HG02973 (cell line): ENCODE data around the gene TOPAZ1.

Experiments
- ATAC-seq: cut with Tn5 transposase; IDR thresholded peaks from one replicate; pipeline ENCODE4 v1.9.1; 2021; ENCODE audit warnings: moderate library complexity; ENCODE audit not compliant: unreplicated experiment

The TOPAZ1 gene

DNA sequence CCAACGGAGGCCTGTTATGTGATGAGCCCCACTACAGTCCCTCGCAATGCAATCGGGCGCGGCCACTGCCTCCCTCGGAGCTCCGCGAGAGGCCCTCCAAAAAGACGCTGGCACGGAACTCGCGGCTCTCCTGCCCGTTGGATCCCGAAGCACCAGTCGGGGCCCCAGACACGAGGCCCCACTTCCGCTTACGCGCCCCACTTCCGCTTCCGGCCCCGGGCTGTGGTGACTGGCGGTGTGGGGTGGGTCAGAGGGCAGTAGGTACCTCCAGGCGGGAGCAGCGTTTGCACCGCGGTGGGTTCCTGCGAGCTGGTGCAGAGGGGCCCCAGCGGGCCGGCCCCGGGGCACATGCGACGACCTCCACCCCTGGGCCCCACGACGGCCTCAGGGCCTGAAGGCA, at the start of gene TOPAZ1:
TSS of gene TOPAZ1 (plus strand) at position 181 of the 400 bp plus-strand sequence. CDS start at position 349, 168 bp downstream.
- no peak for ATAC-seq

- no peak for ATAC-seq
Observed at GRCh38 chr3:44198284-44199269, 43.1 kb upstream of the TOPAZ1 start.

DNA sequence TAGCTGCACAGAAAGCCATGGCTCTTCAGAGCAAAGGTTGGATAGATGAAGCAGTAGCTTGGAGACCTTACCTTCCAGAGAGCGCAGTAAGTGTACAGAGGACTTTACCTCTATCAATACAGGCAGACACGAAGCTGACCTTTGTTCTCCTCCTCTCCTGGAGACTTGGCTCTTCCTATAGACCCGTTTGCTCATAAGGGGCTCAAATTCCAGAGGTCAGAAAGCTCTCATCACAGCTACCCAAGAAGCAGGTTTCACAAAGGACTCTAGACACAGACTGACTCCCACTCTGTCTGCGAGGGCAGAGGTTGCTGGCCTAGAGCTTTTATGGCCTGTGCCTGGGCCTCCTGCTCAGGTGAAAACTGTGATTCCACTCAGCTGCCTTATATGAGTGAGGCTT, 35.4 kb upstream of the TOPAZ1 start:
- ATAC-seq, result no peak

- no peak for ATAC-seq
Observed at GRCh38 chr3:44206862-44207652, 34.6 kb upstream of the TOPAZ1 start.

GRCh38 chr3:44208086-44208485, 33.6 kb upstream of the TOPAZ1 start:
- ATAC-seq, result no peak

DNA sequence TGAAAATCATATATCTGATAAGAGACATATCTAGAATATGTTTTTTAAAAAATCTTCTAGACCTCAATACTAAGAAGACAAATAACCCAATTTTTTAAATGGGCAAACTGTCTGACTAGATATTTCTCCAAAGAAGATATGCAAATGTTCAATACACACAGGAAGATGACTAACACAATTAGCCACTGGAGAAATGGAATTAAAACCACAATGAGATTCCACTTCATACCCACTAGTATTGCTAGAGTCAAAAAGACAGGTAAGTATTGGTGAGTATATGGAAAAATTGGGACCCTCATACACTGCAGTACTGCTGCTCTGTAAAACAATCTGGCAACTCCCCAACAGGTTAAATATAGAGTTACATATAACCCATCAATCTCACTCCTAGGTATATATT, 33.1 kb upstream of the TOPAZ1 start:
- no peak for ATAC-seq

- no peak for ATAC-seq
Observed at GRCh38 chr3:44210967-44211366, 30.7 kb upstream of the TOPAZ1 start.

GRCh38 chr3:44222337-44222736, 19.3 kb upstream of the TOPAZ1 start:
- ATAC-seq, result no peak

DNA sequence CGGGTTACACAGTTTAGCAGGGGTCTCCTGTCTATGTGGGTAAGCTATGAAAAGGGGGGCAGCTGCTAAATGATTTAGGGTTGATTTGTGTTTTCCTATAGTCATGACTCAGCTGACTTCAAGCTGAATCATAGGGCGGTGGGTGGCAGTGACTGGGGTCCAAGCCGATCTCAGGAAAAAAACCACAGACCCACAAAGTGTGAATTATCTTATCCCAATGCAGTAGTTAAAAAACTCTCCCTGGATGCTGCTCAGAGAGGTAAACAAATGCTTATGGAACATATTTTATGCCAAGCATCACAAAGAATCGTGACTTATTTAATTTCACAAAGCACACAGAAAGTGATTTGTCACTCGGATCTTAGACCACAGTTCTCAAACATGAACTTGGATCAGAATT, 18.4 kb upstream of the TOPAZ1 start:
- no peak for ATAC-seq

DNA sequence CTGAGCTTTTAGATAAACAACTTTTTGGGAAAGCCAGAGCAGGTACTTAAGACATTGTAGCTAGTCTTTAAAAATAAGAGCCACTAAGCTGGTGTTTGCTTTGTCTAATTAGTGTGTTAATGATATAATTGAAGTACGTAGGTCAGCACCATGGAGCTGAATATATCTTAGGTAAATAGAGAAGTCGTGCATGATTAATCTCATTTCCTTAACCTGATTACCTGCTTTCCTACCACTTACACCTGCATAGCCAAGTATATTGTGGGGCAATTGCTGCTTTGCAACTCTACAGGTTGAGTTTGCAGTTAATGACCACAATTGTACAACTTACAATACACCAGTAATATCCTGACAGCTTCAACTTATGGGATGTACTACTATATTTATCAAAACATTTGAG, 17.6 kb upstream of the TOPAZ1 start:
- ATAC-seq, result no peak

GRCh38 chr3:44226573-44226972, 15.1 kb upstream of the TOPAZ1 start:
- ATAC-seq, result no peak

DNA sequence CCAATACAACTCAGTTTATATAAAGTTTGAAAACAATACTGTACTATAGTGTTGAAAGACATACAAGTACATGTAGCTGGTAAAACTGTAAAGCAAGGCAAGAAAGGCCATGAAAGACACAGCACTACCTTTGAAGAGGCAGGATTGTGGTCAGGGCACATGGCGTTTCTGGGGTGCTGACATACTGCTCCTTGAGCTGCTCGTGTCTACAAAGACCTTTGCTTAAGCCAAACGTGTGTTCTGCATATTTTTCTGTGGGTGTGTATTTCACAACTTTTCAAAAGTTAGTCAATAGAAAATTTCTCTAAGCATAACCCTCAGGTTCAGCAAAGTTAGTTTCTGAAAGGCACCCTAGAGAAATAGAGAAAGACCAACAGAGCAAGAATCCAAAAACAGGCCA, 14.1 kb upstream of the TOPAZ1 start:
- no peak for ATAC-seq

- no peak for ATAC-seq
Observed at GRCh38 chr3:44228900-44229299, 12.8 kb upstream of the TOPAZ1 start.

- no peak for ATAC-seq
Observed at GRCh38 chr3:44232407-44232806, 9.3 kb upstream of the TOPAZ1 start.

GRCh38 chr3:44234648-44235268, 6.9 kb upstream of the TOPAZ1 start:
- no peak for ATAC-seq

- peak; percentile 70 for ATAC-seq
Observed at GRCh38 chr3:44235604-44236484, 5.8 kb upstream of the TOPAZ1 start.

DNA sequence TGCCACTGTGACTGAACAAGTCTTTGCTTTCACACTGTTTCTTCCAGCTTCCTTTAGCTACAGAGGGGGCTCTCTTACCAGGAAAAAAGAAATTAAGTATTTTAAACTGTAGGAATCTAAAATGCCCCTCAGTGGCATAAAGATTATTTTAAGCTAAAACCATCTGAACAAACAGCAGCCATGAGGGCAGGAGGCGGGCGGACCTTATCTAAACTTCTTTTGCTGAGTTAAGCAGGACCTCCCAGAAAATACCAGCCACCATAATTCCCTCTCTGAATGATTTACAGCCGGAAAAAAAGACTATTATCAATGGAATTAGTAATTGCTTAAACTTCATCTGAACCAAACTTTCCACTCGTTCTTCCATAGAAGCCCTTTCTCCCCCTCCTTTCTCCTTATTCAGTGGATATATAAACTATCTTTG, 5.2 kb upstream of the TOPAZ1 start:
- no peak for ATAC-seq

GRCh38 chr3:44237161-44237560, 4.5 kb upstream of the TOPAZ1 start:
- ATAC-seq, result no peak

- no peak for ATAC-seq
Observed at GRCh38 chr3:44237665-44238064, 4.0 kb upstream of the TOPAZ1 start.

DNA sequence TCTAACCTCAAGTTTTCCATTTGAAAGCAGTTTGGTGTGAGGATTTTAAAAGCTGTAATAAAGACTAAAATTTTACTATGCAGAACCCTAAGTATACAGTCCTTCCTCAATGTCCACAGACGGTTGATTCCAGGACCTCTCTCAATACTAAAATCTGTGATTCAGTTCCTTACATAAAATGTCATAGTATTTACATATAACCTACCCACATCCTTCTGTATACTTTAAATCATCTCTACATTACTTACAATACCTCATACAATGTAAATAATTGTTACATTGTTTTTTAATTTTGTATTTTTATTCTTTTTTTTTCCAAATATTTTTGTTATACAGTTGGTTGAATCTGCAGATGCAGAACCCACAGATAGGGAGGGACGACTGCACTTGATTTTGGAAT, 2.8 kb upstream of the TOPAZ1 start:
- ATAC-seq, result no peak
